ENCODE data around the gene NUPR1. TPM values are rescaled to one million over a fixed set of nuclear protein-coding genes. Genes with fewer than 3 reads are reported as not detected.
"Not testable (repeated sequence)": the region's sequence is repeated elsewhere in the genome, so short reads cannot be mapped to it uniquely, and the experiment has no call there.

The NUPR1 gene
- total RNA-seq, 1 donor from 2014 or later = 33.1 TPM

GRCh38 chr16:28494121-28494851 is 44.5 kb downstream of the NUPR1 start, which contains the start of gene APOBR:
APOBR (plus strand) TSS chr16:28494643; CDS start chr16:28494682, 39 bp downstream.
- H3K27ac ChIP-seq (replicated peaks) = peak within 1 kb of the TSS; percentile 52
- no peaks in the 10 kb centered on the region for H3K9me3 ChIP-seq (replicated peaks)
- peaks cover 13% of the 10 kb centered on the region for H3K4me1 ChIP-seq
- no peak for TF ChIP-seq CTCF (IDR thresholded peaks at IDR 0.05; ENCODE audit: borderline replicate concordance)
- H3K27me3 ChIP-seq (ENCODE audit: low read depth) = peaks cover 18% of the 10 kb centered on the region
- intact Hi-C loops (cut with micrococcal nuclease) = loop anchor here (10.0 kb wide), 1 partner anchor 61 kb away; the partner anchor contains the start of gene SGF29
- peaks cover 8% of the 10 kb centered on the region for H3K36me3 ChIP-seq
- peak within 1 kb of the TSS; percentile 44 for H3K4me3 ChIP-seq
- DNase-seq = peak; percentile 30

- Histone ChIP-seq H3K36me3 (peaks cover 22% of the 10 kb centered on the region), H3K4me1 (peaks cover 13% of the 10 kb centered on the region), H3K4me3 (peak overlapping the region; percentile 95), H3K27me3 (ENCODE audit: low read depth) (peaks cover under 1% of the 10 kb centered on the region), H3K9me3 (replicated peaks) (no peaks in the 10 kb centered on the region), H3K27ac (replicated peaks) (peak overlapping the region; percentile 95)
- no peak for DNase-seq
- TF ChIP-seq CTCF (IDR thresholded peaks at IDR 0.05; ENCODE audit: borderline replicate concordance) = no peak
- intact Hi-C loops (cut with micrococcal nuclease) = loop anchor here (10.0 kb wide), 1 partner anchor 62 kb away; the partner anchor contains the start of gene SGF29
These were observed 46.3 kb downstream of the NUPR1 start for GRCh38 chr16:28492511-28492910.

GRCh38 chr16:28491970-28492474 is 46.8 kb downstream of the NUPR1 start, which contains the start of gene CLN3:
CLN3 (minus strand) TSS chr16:28492074; CDS start chr16:28491759, 315 bp downstream.
- DNase-seq = peak; percentile 91
- Histone ChIP-seq H3K27me3 (ENCODE audit: low read depth) (no peaks in the 10 kb centered on the region), H3K27ac (replicated peaks) (peak within 1 kb of the TSS; percentile 95), H3K9me3 (replicated peaks) (no peaks in the 10 kb centered on the region), H3K36me3 (peaks cover 25% of the 10 kb centered on the region), H3K4me1 (peaks cover 13% of the 10 kb centered on the region), H3K4me3 (peak within 1 kb of the TSS; percentile 95)
- intact Hi-C loops (cut with micrococcal nuclease) = loop anchor here (10.0 kb wide), 1 partner anchor 63 kb away; the partner anchor contains the start of gene SGF29
- TF ChIP-seq CTCF (IDR thresholded peaks at IDR 0.05; ENCODE audit: borderline replicate concordance) = no peak

GRCh38 chr16:28491230-28491969 is 47.4 kb downstream of the NUPR1 start:
- peaks cover 13% of the 10 kb centered on the region for H3K4me1 ChIP-seq
- H3K27ac ChIP-seq (replicated peaks) = peak overlapping the region; percentile 95
- TF ChIP-seq CTCF (IDR thresholded peaks at IDR 0.05; ENCODE audit: borderline replicate concordance) = peak; percentile 56
- peak; percentile 38 for DNase-seq
- H3K4me3 ChIP-seq = peak overlapping the region; percentile 95
- intact Hi-C loops (cut with micrococcal nuclease) = loop anchor here (10.0 kb wide), 1 partner anchor 63 kb away; the partner anchor contains the start of gene SGF29
- H3K9me3 ChIP-seq (replicated peaks) = no peaks in the 10 kb centered on the region
- peaks cover 32% of the 10 kb centered on the region for H3K36me3 ChIP-seq
- no peaks in the 10 kb centered on the region for H3K27me3 ChIP-seq (ENCODE audit: low read depth)

- H3K4me1 ChIP-seq = peaks cover 8% of the 10 kb centered on the region
- DNase-seq = no peak
- intact Hi-C loops (cut with micrococcal nuclease) = no loop called here
These were observed 52.5 kb downstream of the NUPR1 start for GRCh38 chr16:28486266-28486665.

GRCh38 chr16:28483361-28483760 is 55.4 kb downstream of the NUPR1 start:
- DNase-seq; H3K27me3 ChIP-seq (ENCODE audit: low read depth); H3K9me3 ChIP-seq (replicated peaks); H3K4me3 ChIP-seq; H3K27ac ChIP-seq (replicated peaks); intact Hi-C loops (cut with micrococcal nuclease); H3K4me1 ChIP-seq: not testable (repeated sequence)
- H3K36me3 ChIP-seq = peaks cover 68% of the 10 kb centered on the region

More at GRCh38 chr16:28486266-28486665, 52.5 kb downstream of the NUPR1 start:
- no peak for TF ChIP-seq CTCF (IDR thresholded peaks at IDR 0.05; ENCODE audit: borderline replicate concordance)
- Histone ChIP-seq H3K36me3 (peaks cover 58% of the 10 kb centered on the region), H3K9me3 (replicated peaks) (no peaks in the 10 kb centered on the region), H3K4me3 (no peak overlapping the region), H3K27me3 (ENCODE audit: low read depth) (no peaks in the 10 kb centered on the region), H3K27ac (replicated peaks) (no peak overlapping the region)

All from left ventricle myocardium inferior (tissue), 1 donor.